ENCODE data around the gene SMLR1.

Gene SMLR1

GRCh38 chr6:130825772-130826441 lies 1.3 kb upstream of the SMLR1 start:
- no peak for DNase-seq

- DNase-seq, result no peak
Observed at GRCh38 chr6:130826442-130827246, 562 bp upstream of the SMLR1 start.

- DNase-seq, result no peak
Observed at GRCh38 chr6:130829333-130829910, 2.2 kb downstream of the SMLR1 start.

- DNase-seq, result no peak
Observed at GRCh38 chr6:130831607-130832006, 4.4 kb downstream of the SMLR1 start.

GRCh38 chr6:130833569-130833968 lies 6.4 kb downstream of the SMLR1 start:
- no peak for DNase-seq

GRCh38 chr6:130834482-130835251 lies 7.5 kb downstream of the SMLR1 start:
- DNase-seq, result no peak

- DNase-seq, result no peak
Observed at GRCh38 chr6:130836055-130836640, 8.9 kb downstream of the SMLR1 start.

- no peak for DNase-seq
Observed at GRCh38 chr6:130837067-130837466, 9.9 kb downstream of the SMLR1 start.

- no peak for DNase-seq
Observed at GRCh38 chr6:130838250-130838860, 11.1 kb downstream of the SMLR1 start.

- DNase-seq, result no peak
Observed at GRCh38 chr6:130838951-130839350, 11.7 kb downstream of the SMLR1 start.

GRCh38 chr6:130839379-130839778 lies 12.2 kb downstream of the SMLR1 start:
- DNase-seq, result no peak

- no peak for DNase-seq
Observed at GRCh38 chr6:130840050-130840449, 12.8 kb downstream of the SMLR1 start.

- DNase-seq, result no peak
Observed at GRCh38 chr6:130841128-130841728, 14.0 kb downstream of the SMLR1 start.

GRCh38 chr6:130843575-130844320 lies 16.5 kb downstream of the SMLR1 start:
- no peak for DNase-seq

GRCh38 chr6:130846501-130846900 lies 19.3 kb downstream of the SMLR1 start:
- DNase-seq, result no peak

GRCh38 chr6:130847001-130847910 lies 20.1 kb downstream of the SMLR1 start:
- no peak for DNase-seq

GRCh38 chr6:130848945-130849344 lies 21.7 kb downstream of the SMLR1 start:
- no peak for DNase-seq

- no peak for DNase-seq
Observed at GRCh38 chr6:130849594-130849993, 22.4 kb downstream of the SMLR1 start.

- no peak for DNase-seq
Observed at GRCh38 chr6:130851026-130851425, 23.8 kb downstream of the SMLR1 start.
